Ishikawa (cell line): ENCODE results near the gene PKNOX2.

Experiments used
- CEBPB ChIP-seq: IDR thresholded peaks from 2 replicates; pipeline ENCODE4 v1.6.1; 2012
- CREB1 ChIP-seq: IDR thresholded peaks from 2 replicates; pipeline ENCODE4 v1.6.1; 2012; ENCODE audit warnings: low read depth
- EGR1 ChIP-seq: IDR thresholded peaks from 2 replicates; pipeline ENCODE4 v1.6.1; 2012
- EP300 ChIP-seq: IDR thresholded peaks from 2 replicates; pipeline ENCODE4 v1.6.1; 2012; ENCODE audit warnings: borderline replicate concordance
- FOXM1 ChIP-seq: IDR thresholded peaks from 2 replicates; pipeline ENCODE4 v1.6.1; 2012; ENCODE audit warnings: low read depth, borderline replicate concordance
- NFIC ChIP-seq: IDR thresholded peaks from 2 replicates; pipeline ENCODE4 v1.6.1; 2012
- RAD21 ChIP-seq: IDR thresholded peaks from 2 replicates; pipeline ENCODE4 v1.6.1; 2012; ENCODE audit warnings: low read depth
- REST ChIP-seq: IDR thresholded peaks from 2 replicates; pipeline ENCODE4 v1.6.1; 2012; ENCODE audit warnings: low read depth, mild to moderate bottlenecking
- TAF1 ChIP-seq: IDR thresholded peaks from 2 replicates; pipeline ENCODE4 v1.6.1; 2012; ENCODE audit warnings: low read depth, mild to moderate bottlenecking
- TCF12 ChIP-seq: IDR thresholded peaks from 2 replicates; pipeline ENCODE4 v1.6.1; 2012; ENCODE audit warnings: low read depth
- TEAD4 ChIP-seq: IDR thresholded peaks from 2 replicates; pipeline ENCODE4 v1.6.1; 2012
- YY1 ChIP-seq: IDR thresholded peaks from 2 replicates; pipeline ENCODE4 v1.6.1; 2012; ENCODE audit warnings: low read depth
- ZBTB7A ChIP-seq: IDR thresholded peaks from 2 replicates; pipeline ENCODE4 v1.6.1; 2012; ENCODE audit warnings: low read depth
- TF ChIP-seq, protein P1 (sequence below): IDR thresholded peaks from 2 replicates; pipeline ENCODE4 v1.6.1; 2012
- TF ChIP-seq, protein P2 (sequence below): IDR thresholded peaks from 2 replicates; pipeline ENCODE4 v1.6.1; 2012

The PKNOX2 gene

DNA sequence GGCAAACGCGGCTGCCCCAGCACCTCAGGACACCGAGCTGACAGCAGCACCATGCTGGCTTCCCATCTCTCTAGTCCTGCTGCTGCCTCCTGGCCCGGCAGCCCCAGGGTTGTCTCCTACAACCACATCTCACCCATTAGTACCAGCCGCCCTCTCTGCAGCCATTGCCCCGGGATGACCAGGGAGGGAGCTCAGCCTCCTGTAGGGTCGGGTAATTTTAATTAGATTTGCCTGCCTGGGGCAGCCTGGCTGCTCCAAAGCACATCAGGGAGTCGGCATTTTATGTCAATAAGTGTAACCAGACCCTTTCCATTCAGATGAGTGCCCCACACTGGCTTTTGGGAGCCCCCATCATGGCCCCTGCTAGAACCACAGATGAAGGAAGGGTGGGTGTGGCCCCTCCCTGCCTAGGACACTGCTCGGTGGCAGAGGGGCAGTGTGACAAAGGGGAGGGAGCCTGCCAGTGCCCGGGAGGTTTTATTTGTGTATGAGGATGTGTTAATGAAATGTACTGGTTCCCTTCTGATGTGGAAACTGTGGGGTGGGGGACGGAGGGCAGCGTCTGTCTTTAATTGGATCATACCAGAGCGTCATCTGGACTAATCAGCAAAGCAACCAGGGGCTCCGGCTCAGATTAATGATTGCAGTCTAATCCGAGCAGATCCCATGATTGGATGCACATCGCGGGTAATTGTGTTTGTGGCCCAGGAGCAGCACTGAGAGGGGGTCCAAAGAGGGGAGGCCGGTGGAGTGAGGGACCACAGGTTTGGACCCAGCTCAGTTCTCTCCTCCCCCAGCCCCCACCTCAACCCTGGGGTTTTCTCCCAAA, 206.2 kb downstream of the PKNOX2 start:
- TF ChIP-seq EP300, result no peak
- no peak for TF ChIP-seq TAF1
- TF ChIP-seq, protein P1, sequence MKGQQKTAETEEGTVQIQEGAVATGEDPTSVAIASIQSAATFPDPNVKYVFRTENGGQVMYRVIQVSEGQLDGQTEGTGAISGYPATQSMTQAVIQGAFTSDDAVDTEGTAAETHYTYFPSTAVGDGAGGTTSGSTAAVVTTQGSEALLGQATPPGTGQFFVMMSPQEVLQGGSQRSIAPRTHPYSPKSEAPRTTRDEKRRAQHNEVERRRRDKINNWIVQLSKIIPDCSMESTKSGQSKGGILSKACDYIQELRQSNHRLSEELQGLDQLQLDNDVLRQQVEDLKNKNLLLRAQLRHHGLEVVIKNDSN, result no peak
- TF ChIP-seq, protein P2, sequence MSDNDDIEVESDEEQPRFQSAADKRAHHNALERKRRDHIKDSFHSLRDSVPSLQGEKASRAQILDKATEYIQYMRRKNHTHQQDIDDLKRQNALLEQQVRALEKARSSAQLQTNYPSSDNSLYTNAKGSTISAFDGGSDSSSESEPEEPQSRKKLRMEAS, result no peak

GRCh38 chr11:125371431-125371935, 206.9 kb downstream of the PKNOX2 start:
- TF ChIP-seq FOXM1 (no peak), YY1 (no peak), CEBPB (no peak), EP300 (no peak), NFIC (no peak), TCF12 (no peak), REST (no peak), RAD21 (no peak)
- TF ChIP-seq, protein P1, result no peak

DNA sequence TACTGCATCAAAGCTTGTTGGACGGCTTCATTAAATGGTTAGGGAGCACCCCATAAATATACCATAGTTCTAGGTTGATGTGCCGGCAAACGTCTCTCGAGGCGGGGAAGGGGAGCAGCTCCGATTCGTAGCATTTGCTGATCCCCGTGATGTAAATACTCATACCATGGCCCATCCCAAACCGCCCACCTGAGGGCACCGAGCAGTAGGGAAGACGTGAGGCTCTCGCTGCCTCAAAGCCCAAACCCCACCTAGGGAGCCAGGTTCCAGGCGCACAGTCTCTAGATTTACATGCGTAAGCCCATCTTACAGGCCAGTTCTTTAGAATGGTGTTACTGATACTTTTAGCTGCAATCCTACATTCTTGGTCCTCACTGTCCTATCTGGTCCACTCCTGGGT, 207.5 kb downstream of the PKNOX2 start:
- TF ChIP-seq TEAD4 (no peak), REST (no peak), ZBTB7A (no peak), YY1 (no peak), EGR1 (no peak), CREB1 (no peak), NFIC (no peak), FOXM1 (no peak), TCF12 (no peak), EP300 (no peak), CEBPB (no peak), TAF1 (no peak), RAD21 (no peak)
- TF ChIP-seq, protein P2, result no peak
- TF ChIP-seq, protein P1, result no peak

DNA sequence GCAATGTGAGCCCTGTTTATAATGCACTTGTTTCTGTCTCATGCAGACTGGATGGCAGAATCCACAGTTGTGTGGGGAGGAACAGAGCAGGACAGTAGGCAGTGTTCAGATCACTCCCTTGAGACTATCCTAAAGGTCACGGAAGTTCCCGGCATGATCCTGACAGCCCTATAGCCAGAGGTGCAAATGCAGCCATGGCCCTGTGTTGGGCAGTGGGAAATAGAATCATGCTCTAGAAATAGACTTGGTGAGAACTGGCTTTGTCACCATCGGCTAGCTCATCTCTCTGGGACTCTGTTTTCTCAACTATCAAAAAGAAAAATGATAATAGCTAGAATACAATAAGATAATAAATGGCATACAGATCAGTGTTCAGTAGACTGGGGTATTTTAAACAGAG, 208.4 kb downstream of the PKNOX2 start:
- TF ChIP-seq, protein P1, result no peak
- TF ChIP-seq, protein P2, result no peak
- TF ChIP-seq CREB1 (no peak), FOXM1 (no peak), TCF12 (no peak), EP300 (no peak), REST (no peak), CEBPB (no peak), TEAD4 (no peak), RAD21 (no peak), ZBTB7A (no peak), NFIC (no peak), EGR1 (no peak), YY1 (no peak), TAF1 (no peak)
